IPS-18a (cell line): ENCODE data around the gene PPP1R1B.
A peak's percentile ranks its signal among the peaks of the same experiment; 100 is the strongest.

Source experiments
- H3K27ac ChIP-seq: one replicate; pipeline ENCODE4 v1.5.1; 2013; ENCODE audit warnings: low read length
- H3K27me3 ChIP-seq: one replicate; pipeline ENCODE4 v1.6.1; 2013; ENCODE audit warnings: mild to moderate bottlenecking, low read length; ENCODE audit not compliant: control insufficient read depth, insufficient read depth
- H3K36me3 ChIP-seq: one replicate; pipeline ENCODE4 v1.6.1; 2013; ENCODE audit warnings: low read depth, low read length; ENCODE audit not compliant: control insufficient read depth
- H3K4me1 ChIP-seq: one replicate; pipeline ENCODE4 v1.6.1; 2013; ENCODE audit warnings: low read depth, low read length; ENCODE audit not compliant: control insufficient read depth
- H3K4me3 ChIP-seq: one replicate; pipeline ENCODE4 v1.5.1; 2013; ENCODE audit warnings: low read length
- H3K9ac ChIP-seq: one replicate; pipeline ENCODE4 v1.6.1; 2013; ENCODE audit warnings: mild to moderate bottlenecking, low read length, moderate library complexity
- H3K9me3 ChIP-seq: one replicate; pipeline ENCODE4 v1.6.1; 2013; ENCODE audit warnings: low read depth, low read length; ENCODE audit not compliant: control insufficient read depth

Gene PPP1R1B

GRCh38 chr17:39639566-39640458 lies 13.1 kb downstream of the PPP1R1B start:
- Histone ChIP-seq H3K27ac (no peak overlapping the region), H3K36me3 (no peaks in the 10 kb centered on the region), H3K4me1 (peaks cover 28% of the 10 kb centered on the region), H3K9me3 (no peaks in the 10 kb centered on the region), H3K4me3 (no peak overlapping the region), H3K9ac (no peak overlapping the region), H3K27me3 (no peaks in the 10 kb centered on the region)

DNA sequence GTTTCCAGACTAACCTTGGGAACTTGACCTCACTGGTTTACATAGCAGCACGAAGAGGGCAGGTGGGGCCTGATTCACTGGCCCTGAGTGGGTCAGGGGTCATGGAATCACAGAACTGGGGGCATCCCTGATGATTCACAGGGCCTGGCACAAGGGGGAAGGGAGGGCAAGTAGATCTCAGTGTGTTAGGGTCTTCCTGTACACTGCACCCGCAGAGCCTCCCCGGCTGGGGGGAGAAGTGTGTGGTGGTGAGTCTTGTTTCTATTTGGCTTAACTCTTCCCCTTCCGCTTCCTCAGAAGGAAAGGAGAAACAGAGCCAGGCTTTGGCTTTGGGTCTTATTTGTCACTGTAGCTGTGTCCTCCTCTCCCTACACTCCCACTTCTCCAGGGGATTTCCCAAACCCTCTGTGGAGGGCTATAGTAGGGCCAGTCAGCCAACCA lies 13.9 kb downstream of the PPP1R1B start:
- no peaks in the 10 kb centered on the region for H3K36me3 ChIP-seq
- no peak overlapping the region for H3K27ac ChIP-seq
- H3K9ac ChIP-seq = no peak overlapping the region
- H3K27me3 ChIP-seq = no peaks in the 10 kb centered on the region
- no peaks in the 10 kb centered on the region for H3K9me3 ChIP-seq
- peaks cover 32% of the 10 kb centered on the region for H3K4me1 ChIP-seq
- H3K4me3 ChIP-seq = no peak overlapping the region

DNA sequence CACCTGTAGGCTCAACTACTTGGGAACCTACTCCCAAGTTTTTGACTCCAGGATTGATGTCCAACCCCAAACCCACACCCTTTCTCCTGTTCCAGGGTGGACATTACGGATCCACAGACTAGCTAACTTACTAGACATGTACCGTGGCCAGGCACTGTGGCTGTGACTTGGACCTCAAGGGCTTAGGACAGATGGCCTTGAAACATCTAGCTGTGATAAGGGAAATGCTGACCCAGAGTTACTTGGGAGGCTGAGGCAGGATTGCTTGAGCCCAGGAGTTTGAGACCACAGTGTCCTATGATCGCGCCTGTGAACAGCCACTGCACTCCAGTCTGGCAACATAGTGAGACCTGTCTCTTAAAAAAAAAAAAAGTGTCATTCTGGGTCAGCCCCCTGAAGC lies 14.3 kb downstream of the PPP1R1B start:
- H3K4me1 ChIP-seq = peaks cover 28% of the 10 kb centered on the region
- no peaks in the 10 kb centered on the region for H3K36me3 ChIP-seq
- H3K9me3 ChIP-seq = no peaks in the 10 kb centered on the region
- no peak overlapping the region for H3K9ac ChIP-seq
- no peaks in the 10 kb centered on the region for H3K27me3 ChIP-seq
- no peak overlapping the region for H3K4me3 ChIP-seq
- H3K27ac ChIP-seq = no peak overlapping the region

DNA sequence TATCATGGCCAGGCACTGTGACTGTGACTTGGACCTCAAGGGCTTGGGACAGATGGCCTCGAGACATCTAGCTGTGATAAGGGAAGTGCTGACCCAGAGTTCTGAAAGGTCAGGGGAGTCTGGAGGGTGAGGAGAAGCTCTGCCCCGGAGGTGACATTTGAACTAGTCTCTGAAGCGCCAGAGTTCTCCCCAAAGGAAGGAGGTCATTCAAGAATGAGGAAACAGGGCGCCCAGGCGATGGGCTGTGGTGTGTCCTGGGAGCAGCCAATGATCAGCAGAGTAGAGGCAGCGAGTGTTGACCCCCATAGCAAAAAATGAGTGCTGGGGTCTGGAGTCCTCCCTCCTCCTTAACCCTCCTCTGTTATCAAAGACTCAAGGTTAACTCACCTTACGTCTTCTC lies 15.1 kb downstream of the PPP1R1B start:
- Histone ChIP-seq H3K9me3 (no peaks in the 10 kb centered on the region), H3K4me1 (peaks cover 21% of the 10 kb centered on the region), H3K27me3 (no peaks in the 10 kb centered on the region), H3K36me3 (no peaks in the 10 kb centered on the region), H3K27ac (no peak overlapping the region), H3K9ac (no peak overlapping the region), H3K4me3 (no peak overlapping the region)

DNA sequence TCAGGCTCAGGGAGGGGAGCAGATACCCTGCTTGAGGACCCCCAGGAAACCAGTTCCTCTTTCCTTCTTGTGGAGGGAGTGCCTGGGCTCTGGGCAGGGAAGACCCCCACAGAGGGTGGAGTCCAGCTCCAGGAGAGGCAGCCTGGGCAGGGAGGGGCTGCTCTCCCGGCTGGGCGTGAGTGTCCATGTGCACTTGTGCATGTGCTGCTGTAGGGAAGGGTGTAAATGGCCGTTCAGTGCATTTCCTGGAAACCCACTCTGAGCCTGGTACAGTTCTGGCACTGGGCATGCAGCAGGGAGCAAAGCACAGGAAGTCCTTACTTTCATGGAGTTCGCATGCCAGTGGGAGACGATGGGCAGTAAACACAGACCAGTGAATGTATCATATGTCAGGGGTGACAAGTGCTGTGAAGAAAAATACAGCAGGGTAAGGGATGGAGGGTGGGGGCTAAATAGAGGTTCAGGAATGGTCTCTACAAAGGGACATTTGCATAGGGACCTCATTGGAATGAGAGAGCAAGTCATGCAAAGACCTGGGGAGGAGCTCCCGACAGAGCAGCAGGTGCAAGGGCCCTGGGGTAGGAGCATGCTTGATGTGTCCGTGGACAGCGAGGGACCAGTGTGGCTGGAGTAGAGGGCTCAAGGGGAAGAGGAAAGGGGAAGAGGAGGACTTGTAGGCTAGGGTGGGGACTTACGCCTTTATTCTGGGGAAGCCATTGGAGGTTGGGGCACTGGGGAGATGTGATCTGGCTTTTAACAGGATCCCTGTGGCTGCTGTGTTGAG lies 15.7 kb downstream of the PPP1R1B start:
- no peaks in the 10 kb centered on the region for H3K36me3 ChIP-seq
- peaks cover 21% of the 10 kb centered on the region for H3K4me1 ChIP-seq
- no peaks in the 10 kb centered on the region for H3K27me3 ChIP-seq

DNA sequence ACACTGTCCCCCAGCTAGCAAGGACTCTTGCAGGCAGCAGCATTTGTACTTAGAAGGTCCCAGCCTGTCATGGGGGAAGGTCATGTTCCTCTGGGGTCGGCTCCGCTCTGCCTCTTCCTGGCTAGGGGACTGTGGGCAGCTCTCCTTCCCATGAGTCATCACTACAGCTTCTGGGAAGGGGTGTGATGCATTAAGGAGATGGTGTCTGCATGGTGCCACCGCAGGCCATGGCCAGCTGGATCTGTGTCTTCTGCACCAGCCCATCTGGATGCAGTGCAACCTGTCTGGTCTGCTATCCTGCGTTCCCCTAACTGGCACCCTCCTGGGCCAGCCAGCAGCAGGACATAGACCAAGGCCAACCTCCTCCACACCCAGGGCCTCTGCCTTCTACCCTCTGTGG lies 16.5 kb downstream of the PPP1R1B start:
- H3K4me3 ChIP-seq = no peak overlapping the region

More for the DNA sequence above, 15.7 kb downstream of the PPP1R1B start:
- no peak overlapping the region for H3K27ac ChIP-seq
- no peak overlapping the region for H3K4me3 ChIP-seq
- no peaks in the 10 kb centered on the region for H3K9me3 ChIP-seq
- no peak overlapping the region for H3K9ac ChIP-seq

GRCh38 chr17:39647256-39647655 lies 20.5 kb downstream of the PPP1R1B start:
- Histone ChIP-seq H3K27me3 (no peaks in the 10 kb centered on the region), H3K9ac (no peak overlapping the region), H3K4me1 (peaks cover 15% of the 10 kb centered on the region), H3K36me3 (peaks cover 2% of the 10 kb centered on the region), H3K27ac (no peak overlapping the region), H3K4me3 (no peak overlapping the region), H3K9me3 (no peaks in the 10 kb centered on the region)

More for the DNA sequence above, 16.5 kb downstream of the PPP1R1B start:
- Histone ChIP-seq H3K9me3 (no peaks in the 10 kb centered on the region), H3K27me3 (no peaks in the 10 kb centered on the region), H3K9ac (no peak overlapping the region), H3K36me3 (no peaks in the 10 kb centered on the region), H3K27ac (no peak overlapping the region), H3K4me1 (peaks cover 14% of the 10 kb centered on the region)

DNA sequence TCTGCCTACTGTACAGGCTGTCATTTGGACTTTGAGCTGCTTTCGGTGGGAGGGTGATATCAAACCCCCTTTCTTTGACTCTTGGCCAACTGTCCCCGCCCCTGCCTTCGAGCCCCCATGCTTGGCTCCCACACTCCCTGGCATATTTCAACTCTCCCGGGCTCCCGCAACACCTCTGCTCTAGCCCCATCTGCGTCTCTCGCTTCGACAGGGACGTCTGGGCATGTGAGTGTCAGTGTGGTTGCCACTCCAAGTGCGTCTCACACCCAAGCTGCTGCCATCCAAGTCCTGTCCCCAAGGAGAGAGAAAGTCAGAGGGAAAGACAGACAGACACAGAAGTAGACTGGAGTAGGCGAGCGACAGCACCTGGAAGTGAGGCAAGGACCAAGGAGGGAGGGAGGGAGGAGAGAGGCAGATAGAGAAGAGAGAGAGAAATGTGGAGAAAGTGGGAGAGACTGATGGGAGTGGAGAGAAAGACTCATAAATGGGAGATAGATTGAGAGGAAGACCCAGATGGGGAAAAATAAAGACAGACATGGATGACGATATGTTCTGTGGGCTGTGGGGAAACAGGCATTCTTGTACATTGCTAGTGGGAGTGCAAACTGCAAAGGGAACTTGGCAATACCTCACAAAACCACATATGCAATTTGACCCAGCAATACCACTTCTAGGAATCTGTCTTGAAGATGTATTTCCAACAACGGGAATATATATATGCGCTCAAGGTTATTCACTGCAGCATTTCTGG lies 22.0 kb downstream of the PPP1R1B start:
- Histone ChIP-seq H3K4me3 (no peak overlapping the region), H3K9me3 (no peaks in the 10 kb centered on the region), H3K36me3 (peaks cover 2% of the 10 kb centered on the region), H3K27ac (no peak overlapping the region), H3K27me3 (no peaks in the 10 kb centered on the region), H3K9ac (no peak overlapping the region), H3K4me1 (peaks cover 25% of the 10 kb centered on the region)

GRCh38 chr17:39650121-39650579 lies 23.4 kb downstream of the PPP1R1B start:
- H3K4me3 ChIP-seq = no peak overlapping the region
- H3K9ac ChIP-seq = no peak overlapping the region
- H3K27me3 ChIP-seq = no peaks in the 10 kb centered on the region
- no peak overlapping the region for H3K27ac ChIP-seq
- H3K36me3 ChIP-seq = peaks cover 2% of the 10 kb centered on the region
- no peaks in the 10 kb centered on the region for H3K9me3 ChIP-seq
- peaks cover 19% of the 10 kb centered on the region for H3K4me1 ChIP-seq

- H3K9me3 ChIP-seq = no peaks in the 10 kb centered on the region
- peaks cover 15% of the 10 kb centered on the region for H3K4me1 ChIP-seq
- peaks cover 2% of the 10 kb centered on the region for H3K36me3 ChIP-seq
- no peak overlapping the region for H3K4me3 ChIP-seq
- no peaks in the 10 kb centered on the region for H3K27me3 ChIP-seq
- H3K9ac ChIP-seq = no peak overlapping the region
- H3K27ac ChIP-seq = peak overlapping the region; percentile 49
Observed at GRCh38 chr17:39651923-39652586, 25.3 kb downstream of the PPP1R1B start.
